Suppressor macrophage treated with lipopolysaccharide for 4 hours (primary cell): ENCODE results near the gene NRDE2.

Experiments
- DNase-seq: peaks from one replicate; pipeline ENCODE4 v3.0.0-alpha.2; 2020

NRDE2 gene

GRCh38 chr14:90331497-90332270, at the start of gene NRDE2:
Gene NRDE2 (minus strand): TSS chr14:90331941. CDS start chr14:90331904, 37 bp downstream.
- peak; percentile 97 for DNase-seq

GRCh38 chr14:90381011-90381786, 49.5 kb upstream of the NRDE2 start:
- no peak for DNase-seq

GRCh38 chr14:90379106-90379505, 47.4 kb upstream of the NRDE2 start:
- no peak for DNase-seq

GRCh38 chr14:90378249-90378648, 46.5 kb upstream of the NRDE2 start:
- no peak for DNase-seq

- no peak for DNase-seq
These were observed 44.2 kb upstream of the NRDE2 start for GRCh38 chr14:90375934-90376333.

GRCh38 chr14:90374813-90375212, 43.1 kb upstream of the NRDE2 start:
- DNase-seq: no peak

GRCh38 chr14:90373887-90374286, 42.1 kb upstream of the NRDE2 start:
- DNase-seq: no peak

GRCh38 chr14:90368946-90369721, 37.4 kb upstream of the NRDE2 start:
- DNase-seq: no peak

- no peak for DNase-seq
These were observed 30.8 kb upstream of the NRDE2 start for GRCh38 chr14:90362558-90362896.

GRCh38 chr14:90361865-90362557, 30.3 kb upstream of the NRDE2 start:
- DNase-seq: no peak

GRCh38 chr14:90358359-90358758, 26.6 kb upstream of the NRDE2 start:
- no peak for DNase-seq

GRCh38 chr14:90356925-90357324, 25.2 kb upstream of the NRDE2 start:
- no peak for DNase-seq

- no peak for DNase-seq
These were observed 24.1 kb upstream of the NRDE2 start for GRCh38 chr14:90355540-90356518.

- no peak for DNase-seq
These were observed 23.0 kb upstream of the NRDE2 start for GRCh38 chr14:90354551-90355298.

GRCh38 chr14:90349739-90350138, 18.0 kb upstream of the NRDE2 start:
- DNase-seq: peak; percentile 51

- no peak for DNase-seq
These were observed 16.5 kb upstream of the NRDE2 start for GRCh38 chr14:90348270-90348669.

GRCh38 chr14:90345239-90345557, 13.5 kb upstream of the NRDE2 start:
- DNase-seq: peak; percentile 67

GRCh38 chr14:90344331-90345238, 12.8 kb upstream of the NRDE2 start:
- DNase-seq: no peak

- no peak for DNase-seq
These were observed 10.6 kb upstream of the NRDE2 start for GRCh38 chr14:90342327-90342726.

GRCh38 chr14:90341784-90342183, 10.0 kb upstream of the NRDE2 start:
- DNase-seq: no peak
